ENCODE measurements around the gene KAT5. TPM values are rescaled to one million over a fixed set of nuclear protein-coding genes. Genes with fewer than 3 reads are reported as not detected.

Gene KAT5
- total and polyA plus RNA-seq, 2 of the 13 experiments (the other 11 are each of a cell fraction or from before 2014, with no cell fraction given): 35.2 to 48.3 TPM

DNA sequence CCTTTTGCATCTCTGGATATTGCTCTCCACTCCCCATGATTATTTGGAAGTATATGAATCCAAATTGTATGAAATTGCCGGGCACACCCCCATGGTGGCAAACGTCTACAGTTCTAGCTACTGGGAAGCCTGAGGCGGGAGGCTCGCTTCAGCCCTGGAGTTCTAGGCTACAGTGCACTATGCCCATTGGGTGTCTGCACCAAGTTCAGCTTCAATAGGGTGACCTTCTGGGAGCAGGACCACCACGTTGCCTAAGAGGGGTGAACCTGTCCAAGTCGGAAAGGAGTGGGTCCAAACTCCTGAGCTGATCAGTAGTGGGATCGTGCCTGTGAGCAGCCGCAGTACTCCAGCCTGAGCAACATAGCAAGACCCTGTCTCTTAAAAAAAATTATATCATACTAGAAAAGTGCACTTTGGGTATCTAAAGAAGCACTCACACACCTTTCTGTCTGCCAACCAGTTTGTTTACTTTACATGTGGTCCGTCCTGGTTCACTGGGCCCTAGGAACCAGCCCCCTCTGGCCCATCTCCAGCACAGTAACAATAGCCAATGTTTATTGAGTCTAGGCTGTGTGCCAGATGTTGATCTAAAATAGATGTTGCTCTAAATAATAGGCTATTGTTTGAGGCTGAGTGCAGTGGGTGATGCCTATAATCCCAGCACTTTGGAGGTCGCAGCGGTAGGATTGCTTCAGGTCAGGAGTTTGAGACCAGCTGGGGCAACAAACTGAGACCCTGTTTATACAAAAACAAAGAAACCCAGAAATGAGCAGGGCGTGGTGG is 16.4 kb upstream of the KAT5 start (continued):
- TF ChIP-seq, protein P1, sequence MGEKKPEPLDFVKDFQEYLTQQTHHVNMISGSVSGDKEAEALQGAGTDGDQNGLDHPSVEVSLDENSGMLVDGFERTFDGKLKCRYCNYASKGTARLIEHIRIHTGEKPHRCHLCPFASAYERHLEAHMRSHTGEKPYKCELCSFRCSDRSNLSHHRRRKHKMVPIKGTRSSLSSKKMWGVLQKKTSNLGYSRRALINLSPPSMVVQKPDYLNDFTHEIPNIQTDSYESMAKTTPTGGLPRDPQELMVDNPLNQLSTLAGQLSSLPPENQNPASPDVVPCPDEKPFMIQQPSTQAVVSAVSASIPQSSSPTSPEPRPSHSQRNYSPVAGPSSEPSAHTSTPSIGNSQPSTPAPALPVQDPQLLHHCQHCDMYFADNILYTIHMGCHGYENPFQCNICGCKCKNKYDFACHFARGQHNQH (CRISPR knock-in tag; IDR thresholded peaks at IDR 0.05): peak; percentile 27; the same call in 1 of the 2 replicates
- TF ChIP-seq NFIC (IDR thresholded peaks at IDR 0.05; ENCODE audit: low read length): 0 out of 2 replicates have a peak, but pooled peaks have one; percentile 47
- peak; percentile 51 for TF ChIP-seq GATAD2A (CRISPR knock-in tag; IDR thresholded peaks at IDR 0.05)
- TF ChIP-seq YEATS2 (CRISPR knock-in tag; IDR thresholded peaks at IDR 0.05; ENCODE audit: borderline replicate concordance): no peak
- TF ChIP-seq ZNF326 (CRISPR knock-in tag; IDR thresholded peaks at IDR 0.05; ENCODE audit: borderline replicate concordance): no peak
- TF ChIP-seq PPARG (CRISPR knock-in tag; conservative IDR thresholded peaks at IDR 0.05): no peak
- TF ChIP-seq, protein P2, sequence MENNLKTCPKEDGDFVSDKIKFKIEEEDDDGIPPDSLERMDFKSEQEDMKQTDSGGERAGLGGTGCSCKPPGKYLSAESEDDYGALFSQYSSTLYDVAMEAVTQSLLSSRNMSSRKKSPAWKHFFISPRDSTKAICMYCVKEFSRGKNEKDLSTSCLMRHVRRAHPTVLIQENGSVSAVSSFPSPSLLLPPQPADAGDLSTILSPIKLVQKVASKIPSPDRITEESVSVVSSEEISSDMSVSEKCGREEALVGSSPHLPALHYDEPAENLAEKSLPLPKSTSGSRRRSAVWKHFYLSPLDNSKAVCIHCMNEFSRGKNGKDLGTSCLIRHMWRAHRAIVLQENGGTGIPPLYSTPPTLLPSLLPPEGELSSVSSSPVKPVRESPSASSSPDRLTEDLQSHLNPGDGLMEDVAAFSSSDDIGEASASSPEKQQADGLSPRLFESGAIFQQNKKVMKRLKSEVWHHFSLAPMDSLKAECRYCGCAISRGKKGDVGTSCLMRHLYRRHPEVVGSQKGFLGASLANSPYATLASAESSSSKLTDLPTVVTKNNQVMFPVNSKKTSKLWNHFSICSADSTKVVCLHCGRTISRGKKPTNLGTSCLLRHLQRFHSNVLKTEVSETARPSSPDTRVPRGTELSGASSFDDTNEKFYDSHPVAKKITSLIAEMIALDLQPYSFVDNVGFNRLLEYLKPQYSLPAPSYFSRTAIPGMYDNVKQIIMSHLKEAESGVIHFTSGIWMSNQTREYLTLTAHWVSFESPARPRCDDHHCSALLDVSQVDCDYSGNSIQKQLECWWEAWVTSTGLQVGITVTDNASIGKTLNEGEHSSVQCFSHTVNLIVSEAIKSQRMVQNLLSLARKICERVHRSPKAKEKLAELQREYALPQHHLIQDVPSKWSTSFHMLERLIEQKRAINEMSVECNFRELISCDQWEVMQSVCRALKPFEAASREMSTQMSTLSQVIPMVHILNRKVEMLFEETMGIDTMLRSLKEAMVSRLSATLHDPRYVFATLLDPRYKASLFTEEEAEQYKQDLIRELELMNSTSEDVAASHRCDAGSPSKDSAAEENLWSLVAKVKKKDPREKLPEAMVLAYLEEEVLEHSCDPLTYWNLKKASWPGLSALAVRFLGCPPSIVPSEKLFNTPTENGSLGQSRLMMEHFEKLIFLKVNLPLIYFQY (CRISPR knock-in tag; IDR thresholded peaks at IDR 0.05; ENCODE audit: borderline replicate concordance): peak; percentile 79; the same call in 1 of the 2 replicates
- no peak for TF ChIP-seq TOPORS (CRISPR knock-in tag; IDR thresholded peaks at IDR 0.05)
- 0 out of 2 replicates have a peak, but pooled peaks have one; percentile 17 for TF ChIP-seq SALL1 (CRISPR knock-in tag; IDR thresholded peaks at IDR 0.05)
- no peak for TF ChIP-seq FOXA1 (IDR thresholded peaks at IDR 0.05)
- TF ChIP-seq FOXA1 (CRISPR knock-in tag; IDR thresholded peaks at IDR 0.05): peak; percentile 45
- peak; percentile 37 for TF ChIP-seq TEAD3 (CRISPR knock-in tag; optimal IDR thresholded peaks at IDR 0.05; ENCODE audit: borderline replicate concordance)
- TF ChIP-seq, protein P3, sequence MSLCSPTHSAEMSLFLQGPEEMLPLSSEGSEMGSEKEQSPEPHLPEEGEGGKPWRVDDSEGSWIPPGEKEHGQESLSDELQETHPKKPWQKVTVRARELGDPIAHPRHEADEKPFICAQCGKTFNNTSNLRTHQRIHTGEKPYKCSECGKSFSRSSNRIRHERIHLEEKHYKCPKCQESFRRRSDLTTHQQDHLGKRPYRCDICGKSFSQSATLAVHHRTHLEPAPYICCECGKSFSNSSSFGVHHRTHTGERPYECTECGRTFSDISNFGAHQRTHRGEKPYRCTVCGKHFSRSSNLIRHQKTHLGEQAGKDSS (CRISPR knock-in tag; IDR thresholded peaks at IDR 0.05; ENCODE audit: borderline replicate concordance, low read depth): no peak
- TF ChIP-seq, protein P4, sequence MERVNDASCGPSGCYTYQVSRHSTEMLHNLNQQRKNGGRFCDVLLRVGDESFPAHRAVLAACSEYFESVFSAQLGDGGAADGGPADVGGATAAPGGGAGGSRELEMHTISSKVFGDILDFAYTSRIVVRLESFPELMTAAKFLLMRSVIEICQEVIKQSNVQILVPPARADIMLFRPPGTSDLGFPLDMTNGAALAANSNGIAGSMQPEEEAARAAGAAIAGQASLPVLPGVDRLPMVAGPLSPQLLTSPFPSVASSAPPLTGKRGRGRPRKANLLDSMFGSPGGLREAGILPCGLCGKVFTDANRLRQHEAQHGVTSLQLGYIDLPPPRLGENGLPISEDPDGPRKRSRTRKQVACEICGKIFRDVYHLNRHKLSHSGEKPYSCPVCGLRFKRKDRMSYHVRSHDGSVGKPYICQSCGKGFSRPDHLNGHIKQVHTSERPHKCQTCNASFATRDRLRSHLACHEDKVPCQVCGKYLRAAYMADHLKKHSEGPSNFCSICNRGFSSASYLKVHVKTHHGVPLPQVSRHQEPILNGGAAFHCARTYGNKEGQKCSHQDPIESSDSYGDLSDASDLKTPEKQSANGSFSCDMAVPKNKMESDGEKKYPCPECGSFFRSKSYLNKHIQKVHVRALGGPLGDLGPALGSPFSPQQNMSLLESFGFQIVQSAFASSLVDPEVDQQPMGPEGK (CRISPR knock-in tag; IDR thresholded peaks at IDR 0.05): peak; percentile 87
- TF ChIP-seq SOX5 (CRISPR knock-in tag; IDR thresholded peaks at IDR 0.05; ENCODE audit: borderline replicate concordance): peak; percentile 99
- TF ChIP-seq XRCC5 (optimal IDR thresholded peaks at IDR 0.05; ENCODE audit: low read length): peak; percentile 21
